Measurements from ENCODE around the gene PCSK7. TPM values are rescaled to one million over a fixed set of nuclear protein-coding genes. Genes with fewer than 3 reads are reported as not detected.
A peak's percentile ranks its signal among the peaks of the same experiment; 100 is the strongest.

Gene PCSK7
- total RNA-seq, 1 donor from 2014 or later = 93.6 TPM

DNA sequence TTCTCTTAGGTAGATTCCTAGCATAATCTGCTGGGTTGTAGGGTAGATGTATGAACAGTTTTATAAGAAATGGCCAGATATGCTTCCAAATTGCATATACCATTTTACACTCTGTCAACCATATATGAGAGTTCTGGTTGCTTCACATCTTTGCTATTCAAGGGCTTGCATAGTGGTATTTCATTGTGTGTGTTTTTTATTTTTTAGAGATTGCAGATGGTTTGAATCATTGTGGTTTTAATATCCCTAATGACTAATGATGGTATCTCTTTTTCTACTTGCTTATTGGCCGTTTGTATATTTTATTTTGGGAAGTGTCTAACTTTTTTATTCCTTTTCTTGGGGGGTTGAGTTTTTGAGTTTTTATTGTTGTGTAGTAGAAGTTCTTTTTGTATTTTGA is 27.5 kb upstream of the PCSK7 start:
- TF ChIP-seq, protein P1, sequence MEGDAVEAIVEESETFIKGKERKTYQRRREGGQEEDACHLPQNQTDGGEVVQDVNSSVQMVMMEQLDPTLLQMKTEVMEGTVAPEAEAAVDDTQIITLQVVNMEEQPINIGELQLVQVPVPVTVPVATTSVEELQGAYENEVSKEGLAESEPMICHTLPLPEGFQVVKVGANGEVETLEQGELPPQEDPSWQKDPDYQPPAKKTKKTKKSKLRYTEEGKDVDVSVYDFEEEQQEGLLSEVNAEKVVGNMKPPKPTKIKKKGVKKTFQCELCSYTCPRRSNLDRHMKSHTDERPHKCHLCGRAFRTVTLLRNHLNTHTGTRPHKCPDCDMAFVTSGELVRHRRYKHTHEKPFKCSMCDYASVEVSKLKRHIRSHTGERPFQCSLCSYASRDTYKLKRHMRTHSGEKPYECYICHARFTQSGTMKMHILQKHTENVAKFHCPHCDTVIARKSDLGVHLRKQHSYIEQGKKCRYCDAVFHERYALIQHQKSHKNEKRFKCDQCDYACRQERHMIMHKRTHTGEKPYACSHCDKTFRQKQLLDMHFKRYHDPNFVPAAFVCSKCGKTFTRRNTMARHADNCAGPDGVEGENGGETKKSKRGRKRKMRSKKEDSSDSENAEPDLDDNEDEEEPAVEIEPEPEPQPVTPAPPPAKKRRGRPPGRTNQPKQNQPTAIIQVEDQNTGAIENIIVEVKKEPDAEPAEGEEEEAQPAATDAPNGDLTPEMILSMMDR (IDR thresholded peaks at IDR 0.05; ENCODE audit: unreplicated experiment) = no peak
- Mint-ChIP-seq H3K27ac (ENCODE audit: unreplicated experiment) (no peak overlapping the region), H3K4me1 (ENCODE audit: unreplicated experiment) (no peaks in the 10 kb centered on the region), H3K36me3 (ENCODE audit: low read depth, unreplicated experiment) (peaks cover 14% of the 10 kb centered on the region), H3K27me3 (ENCODE audit: unreplicated experiment) (no peaks in the 10 kb centered on the region), H3K4me3 (ENCODE audit: unreplicated experiment) (no peak overlapping the region), H3K9me3 (ENCODE audit: unreplicated experiment) (no peaks in the 10 kb centered on the region)
- no peak for DNase-seq (ENCODE audit: low spot score)

DNA sequence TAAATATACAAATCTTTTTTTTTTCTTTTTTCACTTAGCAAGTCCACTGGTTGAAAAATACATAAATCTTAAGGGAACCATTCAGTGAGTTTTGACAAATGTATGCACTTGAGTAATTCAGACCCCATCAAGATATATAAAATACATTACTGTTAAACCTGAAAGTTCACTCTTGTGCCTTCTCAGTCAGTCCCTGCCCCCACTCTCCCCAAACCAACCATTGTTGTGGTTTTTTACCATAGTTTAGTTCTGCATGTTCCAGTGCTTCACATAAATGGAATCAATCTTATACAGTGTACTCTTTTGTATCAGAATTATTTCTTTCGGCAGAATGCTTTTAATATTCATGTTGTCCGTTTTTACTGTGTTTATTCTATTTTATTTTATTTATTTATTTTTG is 26.7 kb upstream of the PCSK7 start:
- Mint-ChIP-seq H3K9me3 (ENCODE audit: unreplicated experiment) (no peaks in the 10 kb centered on the region), H3K27me3 (ENCODE audit: unreplicated experiment) (no peaks in the 10 kb centered on the region), H3K4me1 (ENCODE audit: unreplicated experiment) (no peaks in the 10 kb centered on the region), H3K4me3 (ENCODE audit: unreplicated experiment) (no peak overlapping the region), H3K27ac (ENCODE audit: unreplicated experiment) (no peak overlapping the region), H3K36me3 (ENCODE audit: low read depth, unreplicated experiment) (peaks cover 17% of the 10 kb centered on the region)
- DNase-seq (ENCODE audit: low spot score) = no peak
- TF ChIP-seq, protein P1 (IDR thresholded peaks at IDR 0.05; ENCODE audit: unreplicated experiment) = no peak

DNA sequence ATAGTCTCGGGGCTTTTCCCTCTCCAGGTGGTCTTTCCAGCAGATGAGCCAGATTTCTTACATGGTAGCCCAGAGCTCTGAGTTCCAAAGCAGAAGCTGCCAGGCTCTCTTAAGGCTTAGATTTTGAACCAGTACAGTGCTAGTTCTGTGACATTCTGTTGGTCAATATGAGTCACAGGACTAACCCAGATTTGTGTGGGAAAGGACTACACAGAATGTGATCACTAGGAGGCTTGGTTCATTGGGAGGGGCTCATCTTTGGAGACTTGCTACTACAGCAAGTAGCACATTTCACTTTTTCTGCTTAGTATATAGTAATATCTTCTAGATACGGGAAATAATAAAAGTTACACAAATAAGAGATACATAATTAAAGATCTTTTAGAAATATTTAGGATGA is 24.7 kb upstream of the PCSK7 start:
- H3K27ac Mint-ChIP-seq (ENCODE audit: unreplicated experiment) = no peak overlapping the region
- TF ChIP-seq, protein P1 (IDR thresholded peaks at IDR 0.05; ENCODE audit: unreplicated experiment) = no peak

DNA sequence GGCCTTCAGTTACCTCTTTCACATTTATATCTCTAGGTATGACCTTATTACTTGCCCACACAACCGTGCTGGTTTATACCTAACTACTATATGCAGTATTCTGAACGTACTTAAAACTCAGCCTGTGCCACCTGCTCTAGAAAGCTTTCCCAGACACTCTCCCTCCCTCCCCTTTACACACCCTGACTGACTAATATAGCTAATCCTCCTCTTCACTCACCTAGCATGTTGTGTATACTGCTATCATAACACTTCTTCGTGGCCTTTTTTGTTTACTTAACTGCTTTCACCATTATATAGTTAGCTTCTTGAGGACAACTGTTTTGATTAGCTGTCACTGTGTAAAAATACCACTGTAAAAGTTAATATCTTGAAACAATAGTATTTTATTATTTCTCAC is 24.1 kb upstream of the PCSK7 start:
- TF ChIP-seq, protein P1 (IDR thresholded peaks at IDR 0.05; ENCODE audit: unreplicated experiment) = no peak

More for the DNA sequence above, 24.7 kb upstream of the PCSK7 start:
- DNase-seq (ENCODE audit: low spot score) = no peak
- peaks cover under 1% of the 10 kb centered on the region for H3K27me3 Mint-ChIP-seq (ENCODE audit: unreplicated experiment)
- peak overlapping the region; percentile 24 for H3K4me3 Mint-ChIP-seq (ENCODE audit: unreplicated experiment)
- no peaks in the 10 kb centered on the region for H3K4me1 Mint-ChIP-seq (ENCODE audit: unreplicated experiment)
- H3K36me3 Mint-ChIP-seq (ENCODE audit: low read depth, unreplicated experiment) = peaks cover 9% of the 10 kb centered on the region
- H3K9me3 Mint-ChIP-seq (ENCODE audit: unreplicated experiment) = no peaks in the 10 kb centered on the region

DNA sequence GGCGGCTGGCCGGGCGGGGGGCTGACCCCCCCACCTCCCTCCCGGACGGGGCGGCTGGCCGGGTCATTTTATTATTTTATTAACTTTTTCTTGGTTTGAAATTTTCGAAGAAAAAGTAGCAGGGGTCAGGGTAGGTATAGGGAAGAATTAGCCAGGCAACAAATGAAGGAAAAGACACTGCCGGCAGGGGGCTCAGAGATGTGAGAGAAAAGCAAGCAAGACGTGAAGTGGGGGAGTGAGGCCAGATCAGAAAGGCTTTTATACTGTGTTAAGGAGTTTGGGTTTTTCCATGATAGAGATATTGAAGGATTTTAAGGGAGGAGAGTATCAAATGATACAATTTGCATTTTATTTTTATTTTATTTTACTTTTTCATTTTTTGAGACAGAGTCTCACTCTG is 19.6 kb upstream of the PCSK7 start:
- DNase-seq (ENCODE audit: low spot score) = no peak
- no peak overlapping the region for H3K27ac Mint-ChIP-seq (ENCODE audit: unreplicated experiment)
- no peaks in the 10 kb centered on the region for H3K9me3 Mint-ChIP-seq (ENCODE audit: unreplicated experiment)
- TF ChIP-seq, protein P1 (IDR thresholded peaks at IDR 0.05; ENCODE audit: unreplicated experiment) = no peak
- H3K27me3 Mint-ChIP-seq (ENCODE audit: unreplicated experiment) = peaks cover 2% of the 10 kb centered on the region
- H3K4me3 Mint-ChIP-seq (ENCODE audit: unreplicated experiment) = no peak overlapping the region
- no peaks in the 10 kb centered on the region for H3K4me1 Mint-ChIP-seq (ENCODE audit: unreplicated experiment)
- peaks cover 29% of the 10 kb centered on the region for H3K36me3 Mint-ChIP-seq (ENCODE audit: low read depth, unreplicated experiment)

More for the DNA sequence above, 24.1 kb upstream of the PCSK7 start:
- DNase-seq (ENCODE audit: low spot score) = no peak
- H3K36me3 Mint-ChIP-seq (ENCODE audit: low read depth, unreplicated experiment) = peaks cover 11% of the 10 kb centered on the region
- no peaks in the 10 kb centered on the region for H3K9me3 Mint-ChIP-seq (ENCODE audit: unreplicated experiment)
- H3K27ac Mint-ChIP-seq (ENCODE audit: unreplicated experiment) = no peak overlapping the region
- H3K4me1 Mint-ChIP-seq (ENCODE audit: unreplicated experiment) = no peaks in the 10 kb centered on the region
- no peak overlapping the region for H3K4me3 Mint-ChIP-seq (ENCODE audit: unreplicated experiment)
- H3K27me3 Mint-ChIP-seq (ENCODE audit: unreplicated experiment) = peaks cover 2% of the 10 kb centered on the region
